AG04449 (cell line): ENCODE data around the gene COMMD7.

Experiments used
- CTCF ChIA-PET: fragments of 350-600 bp; formaldehyde crosslinking; extraction: SDS; loops from one replicate; lab custom pipeline; 2021; ENCODE audit warnings: antibody characterized with exemption; lab: Yijun Ruan, JAX
- POLR2A ChIA-PET: fragments of 400-600, 350-600 bp; formaldehyde crosslinking; extraction: SDS; loops from one replicate; lab custom pipeline; 2020; ENCODE audit warnings: antibody characterized with exemption, inconsistent platforms; lab: Yijun Ruan, JAX
- DNase-seq: peaks from one replicate; pipeline ENCODE4 v3.0.0-alpha.2; 2010; ENCODE audit warnings: low read depth, low spot score
- H3K4me3 ChIP-seq: 2 replicates; pipeline ENCODE4 v1.5.1; 2011; ENCODE audit warnings: low read depth, mild to moderate bottlenecking, control low read depth, low read length
- TF ChIP-seq, protein P1 (sequence below): IDR thresholded peaks from one replicate; pipeline ENCODE4 v1.5.1; 2011; ENCODE audit warnings: mild to moderate bottlenecking, moderate library complexity, low read length, control low read depth, inconsistent platforms; ENCODE audit not compliant: insufficient read depth; ENCODE audit errors: missing control alignments

The COMMD7 gene

GRCh38 chr20:32762754-32763201 lies 19.5 kb upstream of the COMMD7 start:
- peak overlapping the region; percentile 75 for H3K4me3 ChIP-seq
- CTCF ChIA-PET: interaction anchor here (0.8 to 8.8 kb wide), 10 partner anchors 10 to 90 kb away, joined by 3 to 132 read pairs (median 5); partner anchors contain the start of genes C20orf203 and COMMD7
- POLR2A ChIA-PET: interaction anchor here (0.9 to 1.6 kb wide), 5 partner anchors 14 to 30 kb away, joined by 3 to 9 read pairs (median 3); partner anchors contain the start of gene COMMD7
- no peak for DNase-seq
- TF ChIP-seq, protein P1, sequence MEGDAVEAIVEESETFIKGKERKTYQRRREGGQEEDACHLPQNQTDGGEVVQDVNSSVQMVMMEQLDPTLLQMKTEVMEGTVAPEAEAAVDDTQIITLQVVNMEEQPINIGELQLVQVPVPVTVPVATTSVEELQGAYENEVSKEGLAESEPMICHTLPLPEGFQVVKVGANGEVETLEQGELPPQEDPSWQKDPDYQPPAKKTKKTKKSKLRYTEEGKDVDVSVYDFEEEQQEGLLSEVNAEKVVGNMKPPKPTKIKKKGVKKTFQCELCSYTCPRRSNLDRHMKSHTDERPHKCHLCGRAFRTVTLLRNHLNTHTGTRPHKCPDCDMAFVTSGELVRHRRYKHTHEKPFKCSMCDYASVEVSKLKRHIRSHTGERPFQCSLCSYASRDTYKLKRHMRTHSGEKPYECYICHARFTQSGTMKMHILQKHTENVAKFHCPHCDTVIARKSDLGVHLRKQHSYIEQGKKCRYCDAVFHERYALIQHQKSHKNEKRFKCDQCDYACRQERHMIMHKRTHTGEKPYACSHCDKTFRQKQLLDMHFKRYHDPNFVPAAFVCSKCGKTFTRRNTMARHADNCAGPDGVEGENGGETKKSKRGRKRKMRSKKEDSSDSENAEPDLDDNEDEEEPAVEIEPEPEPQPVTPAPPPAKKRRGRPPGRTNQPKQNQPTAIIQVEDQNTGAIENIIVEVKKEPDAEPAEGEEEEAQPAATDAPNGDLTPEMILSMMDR: no peak

- peak within 1 kb of the TSS; percentile 75 for H3K4me3 ChIP-seq
- CTCF ChIA-PET: interaction anchor here (1.0 to 8.8 kb wide), 7 partner anchors 9 to 90 kb away, joined by 3 to 132 read pairs (median 10); partner anchors contain the start of genes C20orf203 and COMMD7
- POLR2A ChIA-PET: interaction anchor here (0.9 to 1.6 kb wide), 4 partner anchors 15 to 31 kb away, joined by 3 to 9 read pairs (median 4); partner anchors contain the start of gene COMMD7
- TF ChIP-seq, protein P1: peak; percentile 14
- DNase-seq: no peak
Observed at GRCh38 chr20:32761831-32762753, 18.8 kb upstream of the COMMD7 start, which contains the start of gene DNMT3B. TSS of gene DNMT3B (plus strand) at chr20:32762385. CDS start at chr20:32780324, 17,939 bp downstream.

- H3K4me3 ChIP-seq: peak overlapping the region; percentile 75
- no peak for DNase-seq
- ChIA-PET POLR2A (no interaction called here), CTCF (interaction anchor here (1.0 to 1.1 kb wide), 2 partner anchors 17 to 87 kb away, joined by 5 to 6 read pairs; partner anchors contain the start of gene C20orf203)
- TF ChIP-seq, protein P1: no peak
Observed at GRCh38 chr20:32761417-32761830, 18.2 kb upstream of the COMMD7 start.

DNA sequence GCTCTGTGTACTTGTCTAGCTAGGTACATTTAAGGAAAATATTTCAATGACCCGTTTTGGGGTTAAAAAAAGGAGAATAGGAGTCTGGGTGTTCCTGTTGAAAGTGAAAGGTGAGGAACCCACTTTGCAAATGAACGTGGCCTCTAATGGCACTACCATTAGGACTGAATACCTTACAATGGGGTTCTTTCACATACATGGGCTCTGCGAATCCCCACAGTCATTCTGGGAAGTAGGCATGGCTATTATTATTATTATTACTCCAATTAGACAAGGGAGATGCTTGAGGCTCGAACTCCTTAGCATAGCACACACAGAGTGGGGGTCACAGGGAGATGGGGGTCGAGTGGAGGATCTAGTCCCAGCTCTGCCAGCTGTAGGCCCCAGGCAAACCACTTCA lies 12.9 kb upstream of the COMMD7 start:
- TF ChIP-seq, protein P1: no peak
- CTCF ChIA-PET: interaction anchor here (1.7 kb wide), 1 partner anchor 82 kb away, joined by 6 read pairs; the partner anchor contains the start of gene C20orf203
- POLR2A ChIA-PET: no interaction called here
- H3K4me3 ChIP-seq: no peak overlapping the region
- no peak for DNase-seq

- TF ChIP-seq, protein P1: no peak
- H3K4me3 ChIP-seq: no peak overlapping the region
- ChIA-PET CTCF (interaction anchor here (1.3 to 2.3 kb wide), 2 partner anchors 10 to 25 kb away, joined by 3 to 6 read pairs; no protein-coding TSS in a partner anchor), POLR2A (no interaction called here)
- no peak for DNase-seq
Observed at GRCh38 chr20:32753731-32754130, 10.5 kb upstream of the COMMD7 start.
